ENCODE data around the gene FAM76B. TPM values are rescaled to one million over a fixed set of nuclear protein-coding genes. Genes with fewer than 3 reads are reported as not detected.
A peak's percentile ranks its signal among the peaks of the same experiment; 100 is the strongest.

The FAM76B gene
- total RNA-seq, 1 donor from 2014 or later: 14.6 TPM

DNA sequence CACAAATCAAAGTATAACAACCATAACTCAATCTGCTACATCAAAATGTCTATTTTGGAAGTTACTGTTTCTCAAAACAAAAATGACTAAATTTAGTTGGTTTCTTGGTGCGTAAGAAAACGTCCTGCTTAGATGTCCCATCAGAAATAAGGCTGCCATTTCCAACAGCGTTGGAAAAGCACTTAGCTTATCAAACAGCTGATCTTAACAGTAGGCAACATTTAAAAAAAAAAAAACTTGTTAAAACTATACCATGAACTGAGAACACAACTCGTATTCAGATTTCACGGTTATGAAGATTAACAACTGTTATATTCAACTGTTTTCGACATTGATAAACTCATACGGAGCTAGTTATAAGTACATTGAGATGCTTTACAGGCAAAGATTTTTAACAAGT, 3.1 kb upstream of the FAM76B start:
- DNase-seq (ENCODE audit: low spot score): no peak

DNA sequence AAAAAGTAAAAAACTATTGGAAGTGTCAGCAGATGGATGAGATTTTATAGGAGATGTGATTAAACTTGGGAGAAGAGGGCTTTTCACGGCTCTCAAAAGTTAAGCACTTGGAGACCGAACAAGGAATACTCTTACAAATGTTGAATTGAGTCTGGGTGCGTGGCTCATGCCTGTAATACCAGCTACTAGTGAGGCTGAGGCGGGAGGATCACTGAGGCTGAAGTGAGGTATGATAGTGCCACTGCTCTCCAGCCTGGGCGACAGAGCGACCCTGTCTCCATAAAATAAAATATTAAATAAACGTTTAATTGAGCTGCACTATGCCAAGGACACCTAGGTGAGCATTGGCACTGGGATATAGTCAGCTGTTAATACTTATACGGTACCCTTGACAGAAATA, 2.6 kb upstream of the FAM76B start:
- DNase-seq (ENCODE audit: low spot score): no peak

DNA sequence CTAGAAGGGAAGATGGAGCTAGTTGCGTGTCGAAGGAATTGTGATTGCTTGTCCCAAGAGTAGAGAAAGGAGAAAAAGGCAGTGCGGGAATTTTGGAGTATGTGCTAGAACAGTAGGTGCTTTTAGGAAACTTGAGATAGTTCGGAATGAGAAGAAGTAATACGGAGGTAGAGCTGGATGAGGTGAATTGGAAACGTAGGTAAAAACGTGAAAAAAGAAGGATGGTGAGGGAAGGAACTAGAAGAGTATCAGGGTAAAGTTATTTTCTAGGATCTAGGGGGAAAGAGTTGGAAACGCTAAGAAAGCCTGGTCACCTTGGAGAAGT, 2.1 kb upstream of the FAM76B start:
- no peak for DNase-seq (ENCODE audit: low spot score)

DNA sequence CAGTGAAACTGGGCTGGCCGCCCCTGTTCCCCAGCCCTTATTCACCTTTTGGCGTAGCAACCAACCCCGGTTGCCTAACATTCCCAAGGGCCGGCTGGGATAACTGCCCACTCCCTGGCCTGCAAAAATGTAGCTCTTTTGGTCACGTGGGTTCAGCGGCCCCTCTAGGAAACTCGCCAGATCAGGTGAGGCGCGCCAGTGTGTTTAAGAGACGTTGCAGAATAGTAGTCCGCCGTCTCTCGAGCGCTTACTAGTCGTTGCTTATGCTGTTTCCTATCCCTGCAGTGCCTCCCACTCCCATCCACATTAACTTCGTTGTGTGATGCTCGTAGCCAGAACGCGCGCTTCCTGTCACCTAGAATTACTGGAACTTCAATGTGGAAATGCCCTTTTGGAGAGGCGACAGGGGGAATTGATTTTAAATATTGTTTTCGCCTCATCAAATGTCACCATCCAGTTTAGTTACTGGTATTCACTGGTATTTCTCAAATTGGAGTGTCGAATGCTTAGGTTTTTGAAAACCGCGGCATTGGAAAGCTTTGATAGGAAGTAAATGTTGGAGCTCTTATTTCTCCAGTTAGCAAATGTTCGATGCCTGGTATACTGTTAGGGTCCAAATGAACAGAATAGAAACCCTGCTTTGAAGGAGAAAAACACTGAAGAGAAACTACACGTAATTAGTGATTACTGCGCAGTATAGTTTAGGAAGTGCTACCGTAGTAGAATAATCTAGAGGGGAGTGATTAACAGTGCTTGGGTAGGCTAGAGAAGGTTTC, 1.5 kb upstream of the FAM76B start:
- peak; percentile 89 for DNase-seq (ENCODE audit: low spot score)

DNA sequence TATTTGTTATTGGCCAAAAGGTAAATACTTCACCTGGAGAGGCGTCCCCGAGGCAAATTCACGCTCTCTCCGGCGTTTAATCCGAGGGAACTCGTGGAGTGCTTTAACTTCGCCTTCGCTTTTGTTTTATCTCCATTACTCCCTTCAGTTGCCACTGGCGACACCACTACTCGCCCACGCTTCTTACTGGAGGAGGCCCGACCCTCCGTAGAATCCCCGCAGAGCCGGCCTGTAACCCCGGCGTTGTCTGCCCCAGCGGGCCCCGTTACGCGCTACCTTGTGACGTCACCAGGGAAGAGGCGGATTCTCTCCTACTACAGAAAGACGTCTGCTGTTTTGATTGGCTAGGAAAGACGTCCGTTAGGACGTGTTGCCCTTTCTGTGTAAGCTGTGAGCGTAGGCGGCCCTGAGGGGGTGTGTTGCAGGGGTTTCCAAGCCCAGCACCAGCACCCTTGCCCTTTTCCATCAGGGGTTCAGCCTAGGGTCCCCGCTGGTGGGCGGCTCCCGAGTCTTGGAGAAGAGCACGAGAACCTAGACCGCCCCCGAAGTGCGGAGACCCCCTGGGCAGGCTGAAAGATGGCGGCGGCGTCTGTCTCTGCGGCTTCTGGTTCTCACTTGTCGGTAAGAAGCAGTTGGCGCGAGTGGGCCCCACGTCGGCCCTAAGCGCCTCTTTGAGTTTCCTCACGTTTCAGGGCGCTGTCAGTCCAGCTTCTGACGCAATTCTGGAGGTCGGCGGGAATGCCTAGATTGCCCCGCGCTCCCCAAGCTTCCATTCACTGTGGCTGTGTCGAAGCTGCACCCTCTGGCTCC, 746 bp upstream of the FAM76B start, which contains the start of gene CEP57:
Gene CEP57 (plus strand): TSS at position 376 of the 810 bp plus-strand sequence. CDS start 201 bp downstream, at position 577.
- DNase-seq (ENCODE audit: low spot score): peak; percentile 96

DNA sequence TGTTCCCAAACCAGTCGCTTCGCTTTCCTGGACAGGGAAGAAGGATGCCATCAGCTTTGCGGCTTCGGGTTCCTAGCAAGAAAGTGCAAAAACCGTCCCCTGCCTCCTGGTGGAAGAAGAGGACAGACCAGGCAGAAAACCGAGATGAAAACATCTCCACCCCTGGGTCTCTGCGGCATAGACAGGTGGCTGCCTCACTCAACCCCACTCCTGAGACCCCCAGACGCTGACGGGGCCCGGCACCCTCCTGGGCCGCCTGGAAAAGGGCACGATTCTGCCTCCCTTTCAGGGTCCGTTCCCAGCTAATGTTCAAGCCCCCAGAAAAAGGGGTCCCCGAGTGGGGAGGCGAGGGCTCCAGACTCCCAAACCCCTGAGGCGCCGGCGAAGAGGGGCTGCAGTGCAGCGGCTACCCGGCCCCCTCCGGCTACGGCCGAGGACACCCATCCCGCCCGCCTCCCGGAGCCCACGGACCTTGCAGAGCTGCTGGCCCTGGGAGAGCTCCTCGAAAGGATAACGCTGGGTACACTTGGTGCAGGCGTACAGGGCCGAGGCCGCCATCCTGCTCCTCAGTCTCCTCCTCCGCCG, 569 bp downstream of the FAM76B start:
- peak; percentile 81 for DNase-seq (ENCODE audit: low spot score)

DNA sequence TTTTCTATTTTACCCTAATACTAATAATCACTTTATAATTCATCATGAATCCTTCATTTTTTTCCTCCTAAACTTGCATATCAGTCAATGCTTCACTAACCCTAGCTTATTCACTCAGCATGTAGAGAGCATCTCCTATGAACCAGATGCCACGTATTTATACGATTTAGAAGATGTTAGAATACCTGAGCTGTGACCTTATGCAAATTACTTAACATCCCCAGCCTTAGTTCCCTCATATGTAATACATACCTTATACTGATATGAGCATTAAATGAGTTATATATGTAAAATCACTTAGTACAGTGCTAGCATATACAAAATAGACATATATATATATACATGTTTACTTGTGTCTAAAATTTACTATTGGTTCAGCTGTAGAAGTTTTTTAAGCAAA, 9.0 kb downstream of the FAM76B start:
- DNase-seq (ENCODE audit: low spot score): no peak

DNA sequence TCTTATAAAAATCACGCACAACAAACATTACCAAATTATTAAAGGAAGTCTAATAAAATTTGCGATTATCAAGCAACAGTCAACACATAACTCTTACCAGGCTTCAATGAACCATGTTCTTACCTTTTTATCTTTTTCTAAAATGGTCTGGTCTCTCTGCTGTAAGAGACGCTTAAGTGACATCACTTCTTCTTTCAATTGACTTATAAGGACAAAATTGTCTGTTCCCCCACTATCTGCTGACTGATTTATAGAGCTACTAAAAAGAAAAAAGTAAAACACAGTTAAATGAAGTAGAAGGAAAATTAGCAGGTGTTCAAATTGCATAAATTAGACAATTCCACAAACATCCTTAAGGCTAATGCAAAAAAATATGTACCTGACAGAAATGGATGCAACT, 10.9 kb downstream of the FAM76B start:
- DNase-seq (ENCODE audit: low spot score): no peak

DNA sequence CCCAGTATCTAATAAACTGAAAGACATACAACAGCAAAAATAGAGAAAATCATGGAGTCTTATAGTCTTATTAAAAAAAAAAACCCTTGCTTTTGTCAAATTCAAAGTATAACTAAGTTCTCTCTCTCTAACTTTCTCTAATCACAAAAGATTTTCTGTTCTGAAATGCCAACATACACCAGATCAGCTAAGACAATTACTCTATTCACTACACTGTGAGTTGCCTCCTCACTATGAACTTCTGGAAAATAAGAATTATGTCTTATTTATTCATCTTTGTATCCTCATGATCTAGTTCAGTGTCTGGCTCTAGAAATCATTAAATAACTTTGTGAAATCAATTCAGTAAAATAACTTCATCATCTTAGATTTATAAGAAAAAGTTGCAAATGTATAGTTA, 12.7 kb downstream of the FAM76B start:
- no peak for DNase-seq (ENCODE audit: low spot score)

DNA sequence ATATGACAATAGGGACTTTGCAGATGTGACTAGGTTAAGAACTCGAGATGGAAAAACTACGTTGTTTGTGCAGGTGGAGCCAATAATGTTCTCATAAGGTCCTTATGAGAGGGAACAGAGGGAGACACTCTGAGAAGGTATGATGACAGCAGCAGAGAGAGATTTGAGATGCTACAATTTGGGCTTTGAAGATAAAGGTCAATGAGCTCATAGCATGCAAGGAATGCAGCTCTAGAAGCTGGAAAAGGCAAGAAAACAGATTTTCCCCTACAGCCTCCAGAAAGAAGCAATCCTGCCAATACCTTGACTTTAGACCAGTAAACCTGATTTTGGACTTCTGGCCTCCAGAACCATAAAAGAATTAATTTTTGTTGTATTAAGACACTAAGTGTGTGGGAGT, 21.1 kb downstream of the FAM76B start:
- DNase-seq (ENCODE audit: low spot score): no peak

DNA sequence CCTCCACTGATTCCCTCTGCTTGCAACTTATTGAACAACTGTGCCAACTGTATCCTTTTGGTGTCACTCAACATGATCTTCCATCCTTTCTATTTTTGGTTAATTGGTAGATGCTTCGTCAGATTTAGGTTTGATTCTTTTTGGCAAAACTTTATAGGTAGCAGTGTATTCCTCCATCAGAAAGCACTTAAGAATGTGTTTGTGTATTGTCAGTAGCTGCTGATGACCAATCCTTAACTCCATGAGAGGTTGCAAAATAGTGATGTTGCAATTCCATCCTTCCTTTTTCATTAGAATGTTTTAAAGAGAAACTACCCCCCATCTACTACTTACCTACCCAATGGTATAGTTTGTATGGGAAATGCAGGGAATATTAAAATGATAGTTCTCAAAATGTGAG, 22.1 kb downstream of the FAM76B start:
- no peak for DNase-seq (ENCODE audit: low spot score)

DNA sequence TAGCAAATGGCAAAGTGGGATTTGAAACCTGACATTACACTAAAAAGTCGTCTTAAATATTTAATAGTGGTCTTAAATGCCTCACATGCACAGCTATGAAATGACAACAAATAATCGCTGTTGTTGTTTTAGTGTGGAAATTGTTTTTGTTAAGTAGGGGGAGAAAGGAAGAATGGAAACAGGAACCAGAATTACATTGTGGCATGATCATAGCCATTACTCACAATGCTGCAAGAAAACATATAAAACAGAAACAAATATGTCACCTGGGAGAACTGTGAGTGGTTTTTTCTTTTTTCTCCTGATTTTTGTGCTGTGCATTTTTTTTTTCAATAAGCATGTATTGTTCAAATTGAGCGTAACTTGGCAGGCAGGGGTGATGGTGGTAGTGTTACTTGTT, 22.9 kb downstream of the FAM76B start:
- no peak for DNase-seq (ENCODE audit: low spot score)

DNA sequence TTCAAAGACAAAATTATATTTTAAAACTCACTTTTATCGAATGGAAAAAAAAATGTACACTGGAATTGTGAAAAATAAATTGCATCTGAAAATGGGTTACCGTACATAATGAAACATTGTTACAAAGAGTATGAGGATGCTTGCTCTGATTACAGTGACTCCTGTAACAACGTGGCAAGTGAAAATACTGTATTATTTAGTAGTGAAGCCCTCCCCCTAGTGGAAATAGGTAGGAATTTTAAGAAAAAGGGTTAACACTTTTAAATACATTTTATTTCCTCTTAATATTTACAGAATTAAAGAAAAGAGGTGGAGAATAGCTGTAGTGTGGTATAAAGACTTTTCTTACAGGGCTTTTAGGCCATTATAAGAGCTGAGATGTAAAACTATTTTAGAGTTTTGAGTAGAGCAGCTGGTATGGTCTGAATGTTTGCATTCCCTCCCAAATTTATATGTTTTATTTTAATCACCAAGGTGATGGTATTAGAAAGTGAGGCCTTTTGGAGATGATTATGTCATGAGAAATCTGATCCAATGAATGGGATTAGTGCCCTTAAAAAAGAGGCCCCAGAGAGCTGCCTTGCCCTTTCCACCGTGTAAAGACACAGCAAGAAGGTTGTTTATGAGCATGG, 25.2 kb downstream of the FAM76B start:
- DNase-seq (ENCODE audit: low spot score): no peak

DNA sequence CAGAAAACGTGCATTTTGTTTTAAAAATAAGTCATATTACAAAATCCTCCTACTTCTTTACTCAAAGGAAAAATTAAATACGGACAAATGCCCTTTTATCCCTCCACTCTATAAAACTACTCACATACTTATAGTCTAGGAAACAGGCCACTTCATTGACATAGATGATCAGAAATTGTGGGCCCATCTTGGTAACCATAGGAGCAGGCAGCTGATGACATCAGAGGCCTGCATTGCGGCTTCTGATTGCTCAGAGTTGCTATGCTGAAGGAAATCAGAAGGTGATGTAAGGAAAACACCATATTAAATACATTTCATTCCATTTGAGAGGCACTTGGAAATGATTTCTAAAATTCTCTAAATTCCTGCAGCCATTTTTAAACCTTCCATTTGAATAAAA, 27.0 kb downstream of the FAM76B start:
- no peak for DNase-seq (ENCODE audit: low spot score)

DNA sequence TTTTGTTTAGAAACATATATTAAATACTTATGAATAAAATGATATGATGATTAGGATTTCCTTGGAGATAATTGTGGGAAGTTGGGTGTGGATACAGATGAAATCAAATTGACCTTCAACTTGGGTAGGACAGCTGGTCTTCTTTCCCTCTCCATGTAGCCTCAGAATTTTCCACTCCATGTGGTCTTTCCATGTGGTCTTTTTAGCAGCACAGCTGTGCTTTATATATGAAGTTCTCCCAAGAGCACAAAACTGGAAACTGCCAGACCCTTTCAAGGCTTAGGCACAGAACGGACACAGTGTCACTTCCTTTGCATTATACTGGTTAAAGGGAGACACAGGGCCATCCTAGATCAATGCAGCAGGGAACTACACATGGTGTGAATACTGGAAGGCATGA, 28.6 kb downstream of the FAM76B start:
- DNase-seq (ENCODE audit: low spot score): no peak

DNA sequence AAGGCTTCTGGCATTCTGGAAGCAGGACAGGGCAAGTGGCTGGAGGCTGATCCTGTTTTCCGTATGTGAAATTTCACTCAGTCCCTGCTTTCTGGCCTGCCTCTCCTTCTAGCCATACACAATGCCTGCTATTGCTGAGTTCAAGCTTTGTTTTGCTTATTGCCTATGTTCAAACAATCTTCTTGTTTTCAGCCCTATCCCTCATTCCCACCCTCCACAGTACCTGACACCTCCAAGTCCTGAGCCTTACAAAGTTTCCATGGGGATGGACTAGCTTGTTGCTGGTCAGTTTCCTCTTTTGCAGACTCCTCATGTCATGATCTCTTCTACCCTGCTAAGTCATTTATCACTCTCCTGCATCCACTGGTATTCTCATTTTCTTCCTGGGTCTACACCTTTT, 38.1 kb downstream of the FAM76B start:
- no peak for DNase-seq (ENCODE audit: low spot score)

DNA sequence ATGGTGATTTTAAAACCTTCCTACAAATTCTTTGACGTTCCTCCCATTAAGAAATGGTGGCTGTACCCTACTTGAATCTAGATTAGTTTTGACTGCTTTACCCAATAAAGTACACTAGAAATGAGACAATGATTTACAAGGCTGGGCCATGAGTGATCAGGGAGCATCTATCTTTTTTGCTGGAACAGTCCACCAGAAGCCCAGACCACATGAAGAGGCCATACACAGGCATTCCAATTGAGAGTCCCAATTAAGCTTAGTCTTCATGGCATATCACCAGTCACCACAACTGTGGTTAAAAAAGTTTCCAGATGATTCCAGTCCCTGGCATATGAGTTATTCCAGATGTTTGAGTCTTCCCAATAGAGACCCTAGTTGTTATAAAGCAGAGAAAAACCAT, 39.5 kb downstream of the FAM76B start:
- DNase-seq (ENCODE audit: low spot score): no peak

DNA sequence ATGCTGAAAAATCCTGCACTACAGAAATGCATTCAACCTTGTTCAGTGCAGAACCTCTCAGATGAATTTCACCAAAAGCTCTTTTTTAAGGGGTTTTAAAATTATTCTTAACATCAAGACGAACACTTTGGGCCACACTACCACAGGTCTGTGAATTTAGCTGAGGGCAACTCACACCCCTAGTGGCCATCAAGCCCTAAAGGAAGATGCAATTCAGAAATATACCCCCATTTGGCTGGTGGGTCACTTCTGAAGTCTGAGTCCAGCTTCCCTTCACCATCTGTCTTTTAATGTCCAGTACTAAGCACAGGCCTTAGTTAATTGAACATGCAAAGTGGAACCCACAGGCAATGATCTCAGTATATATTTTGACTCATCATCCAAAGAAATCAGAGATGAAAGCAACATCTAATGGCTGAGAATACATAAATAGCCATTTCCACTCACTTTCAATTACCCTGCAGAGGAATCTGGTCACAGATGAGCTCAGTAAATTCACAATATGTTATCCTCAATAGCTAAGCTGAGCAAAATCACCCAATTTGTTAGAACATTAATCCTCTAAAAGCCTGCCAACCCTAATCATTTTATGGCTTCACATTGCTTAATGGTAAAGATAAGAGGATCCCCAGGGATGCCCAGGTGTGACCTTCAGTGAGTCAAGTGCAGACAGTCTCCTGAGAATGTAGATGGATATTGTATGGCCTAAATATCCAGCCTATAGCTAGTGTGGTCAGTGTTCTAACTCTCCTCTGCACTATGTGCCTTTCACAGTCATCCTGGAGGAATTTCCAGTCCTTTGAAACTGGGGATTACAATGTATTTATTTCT, 50.3 kb downstream of the FAM76B start:
- DNase-seq (ENCODE audit: low spot score): no peak

DNA sequence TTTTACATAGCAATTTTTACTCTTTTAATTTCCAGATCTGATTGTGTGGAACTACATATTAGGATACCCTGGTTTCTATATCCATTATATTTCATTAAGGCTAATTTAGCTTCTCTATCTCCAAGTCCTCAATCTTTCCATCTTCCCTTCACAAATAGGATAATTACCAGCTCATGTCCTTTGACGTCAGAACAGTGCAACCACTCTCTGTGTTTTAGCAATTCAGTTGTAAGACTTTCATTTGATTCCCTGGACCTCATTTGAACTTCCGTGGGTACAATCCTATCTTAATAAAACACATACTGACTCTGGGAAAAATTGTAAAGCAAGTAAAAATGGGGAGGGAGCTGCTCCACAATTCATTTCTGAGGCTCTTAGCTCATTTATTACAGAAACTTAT, 52.8 kb downstream of the FAM76B start:
- DNase-seq (ENCODE audit: low spot score): no peak

DNA sequence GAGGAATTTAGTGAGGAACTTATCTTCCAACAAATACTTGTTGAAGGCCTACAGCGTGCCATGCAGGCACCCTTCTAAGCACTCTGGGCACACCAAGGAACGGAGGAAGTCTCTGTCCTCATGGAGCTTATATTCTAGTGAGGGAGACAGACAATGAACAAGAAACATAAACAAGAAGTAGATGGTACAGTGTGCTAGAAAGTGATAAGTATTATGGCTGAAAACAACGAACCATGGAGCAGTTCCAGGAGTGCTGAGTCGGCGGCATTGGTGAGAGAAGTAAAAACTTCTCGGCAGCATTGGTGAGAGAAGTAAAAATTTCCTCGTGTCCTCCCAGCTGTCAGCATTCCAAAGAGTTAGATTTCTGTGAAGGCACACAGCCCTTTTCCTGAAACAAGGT, 53.2 kb downstream of the FAM76B start:
- DNase-seq (ENCODE audit: low spot score): no peak

DNA sequence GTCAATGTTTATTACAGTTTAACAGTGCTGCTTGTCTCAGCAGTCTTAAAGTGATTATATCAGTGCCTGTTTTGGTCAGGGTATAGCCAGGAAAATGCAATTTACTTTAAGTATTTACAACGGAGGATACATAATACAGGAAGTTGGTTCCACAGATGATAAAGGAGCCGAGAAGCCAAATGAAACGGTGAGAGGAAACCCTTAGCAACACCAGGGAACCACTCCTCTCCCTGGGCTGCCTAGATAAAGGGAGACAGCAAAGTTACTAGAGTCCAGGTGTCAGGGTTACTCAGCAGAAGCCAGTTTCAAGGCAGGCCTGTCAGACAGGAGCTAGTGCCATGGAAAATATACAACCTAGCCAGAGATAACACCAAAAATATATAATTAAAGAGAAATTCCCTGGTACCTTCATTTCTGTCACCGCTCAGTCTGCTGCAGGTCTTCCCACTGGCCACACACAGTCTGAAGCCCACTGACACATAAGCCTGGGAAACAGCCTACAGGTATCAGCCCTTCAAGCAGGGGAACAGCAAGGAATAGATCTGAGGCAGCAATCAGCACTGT, 55.5 kb downstream of the FAM76B start:
- DNase-seq (ENCODE audit: low spot score): no peak

Data from mesenteric fat pad (tissue), 1 donor.